ENCODE data around the gene SACM1L. TPM values are rescaled to one million over a fixed set of nuclear protein-coding genes. Genes with fewer than 3 reads are reported as not detected.

SACM1L gene
- total and polyA plus RNA-seq, 2 of the 4 experiments (the other 2 are of a cell fraction), result 19.0 to 40.9 TPM

DNA sequence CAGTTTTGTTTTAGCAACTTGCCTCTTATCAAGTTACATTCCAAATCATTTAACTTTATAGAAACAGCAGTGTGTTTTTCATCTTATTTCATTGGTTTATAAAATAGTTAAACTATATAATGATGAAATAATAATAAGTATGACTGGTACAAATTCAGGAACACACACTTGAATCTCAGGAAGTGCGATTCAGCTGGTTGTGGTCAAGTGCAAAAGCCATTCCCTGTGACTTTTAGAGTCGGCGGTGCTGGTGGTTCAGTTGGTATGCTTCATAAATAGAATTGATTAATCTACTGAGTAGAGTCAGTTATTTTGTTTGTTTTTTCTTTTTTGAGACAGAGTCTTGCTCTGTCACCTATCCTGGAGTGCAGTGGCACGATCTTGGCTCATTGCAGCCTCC, 22.7 kb downstream of the SACM1L start:
- in situ Hi-C loops (cut with MboI; ENCODE audit: low sequenced_read_pairs) (no loop called here), intact Hi-C loops (cut with micrococcal nuclease) (no loop called here), dilution Hi-C loops (cut with HindIII; ENCODE audit: low sequenced_read_pairs, unreplicated experiment) (no loop called here)
- no peak overlapping the region for H2BK5ac ChIP-seq (ENCODE audit: low read depth, low read length, poor library complexity, severe bottlenecking)
- H4K91ac ChIP-seq (ENCODE audit: insufficient read depth, low read depth, low read length), result no peak overlapping the region
- ATAC-seq (ENCODE audit: low read depth) (no peak), DNase-seq (peak; percentile 17)
- no TSS peak for BruUV-seq (replicated peaks)
- no peak overlapping the region for H2AK5ac ChIP-seq (ENCODE audit: low read depth, low read length)
- no peak overlapping the region for H2BK15ac ChIP-seq (ENCODE audit: low read depth, low read length)
- 60% methylated on average over 1 of the region's 4 CpGs; no CpG with 5 or more reads in 1 of the 2 experiments for WGBS, 2 experiments (ENCODE audit: extremely low coverage in 2 of 2, insufficient read length in 1 of 2)
- POLR2A ChIA-PET (ENCODE audit: unreplicated experiment), result no interaction called here
- no peak overlapping the region for H3K18ac ChIP-seq (ENCODE audit: low read depth, low read length)
- no peaks in the 10 kb centered on the region; the same call in 1 of the 2 replicates for H4K20me1 ChIP-seq (ENCODE audit: insufficient read depth, low read length)
- H3K9me3 ChIP-seq (ENCODE audit: control insufficient read depth, insufficient read depth, low read length), result no peaks in the 10 kb centered on the region
- peaks cover 9% of the 10 kb centered on the region for H3K4me1 ChIP-seq (ENCODE audit: control insufficient read depth, insufficient read depth, low read length)
- no peak overlapping the region for H3K4me3 ChIP-seq (ENCODE audit: insufficient read depth, low read depth, low read length)
- no peak overlapping the region for H3K9ac ChIP-seq (ENCODE audit: low read depth, low read length)
- no peak overlapping the region for H3K14ac ChIP-seq (replicated peaks; ENCODE audit: low read depth, low read length)
- H3K23ac ChIP-seq (ENCODE audit: low read depth, low read length), result no peak overlapping the region
- H4K5ac ChIP-seq (ENCODE audit: low read depth, low read length), result no peak overlapping the region
- H2AFZ ChIP-seq (replicated peaks; ENCODE audit: low read length, poor library complexity), result no peak overlapping the region
- CTCF ChIA-PET, result no interaction called here
- no peak overlapping the region for H3K56ac ChIP-seq (ENCODE audit: extremely low read depth, insufficient read depth, low read length)
- peaks cover 35% of the 10 kb centered on the region for H3K36me3 ChIP-seq (ENCODE audit: control insufficient read depth, insufficient read depth, low read length)
- H3K9me1 ChIP-seq (ENCODE audit: insufficient read depth, low read length), result peaks cover 11% of the 10 kb centered on the region
- TF ChIP-seq, protein P1, sequence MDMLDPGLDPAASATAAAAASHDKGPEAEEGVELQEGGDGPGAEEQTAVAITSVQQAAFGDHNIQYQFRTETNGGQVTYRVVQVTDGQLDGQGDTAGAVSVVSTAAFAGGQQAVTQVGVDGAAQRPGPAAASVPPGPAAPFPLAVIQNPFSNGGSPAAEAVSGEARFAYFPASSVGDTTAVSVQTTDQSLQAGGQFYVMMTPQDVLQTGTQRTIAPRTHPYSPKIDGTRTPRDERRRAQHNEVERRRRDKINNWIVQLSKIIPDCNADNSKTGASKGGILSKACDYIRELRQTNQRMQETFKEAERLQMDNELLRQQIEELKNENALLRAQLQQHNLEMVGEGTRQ (IDR thresholded peaks at IDR 0.05; ENCODE audit: low read depth, low read length), result no peak
- TF ChIP-seq CEBPB (IDR thresholded peaks at IDR 0.05; ENCODE audit: low read depth, low read length), result no peak
- no peak for TF ChIP-seq RAD21 (IDR thresholded peaks at IDR 0.05; ENCODE audit: low read length)
- no peak for TF ChIP-seq MAZ (IDR thresholded peaks at IDR 0.05; ENCODE audit: borderline replicate concordance, low read depth, low read length)
- TF ChIP-seq BHLHE40 (IDR thresholded peaks at IDR 0.05; ENCODE audit: low read depth, low read length), result no peak
- no peak overlapping the region for H2BK20ac ChIP-seq (ENCODE audit: low read depth, low read length)
- H3K4ac ChIP-seq (ENCODE audit: low read depth, low read length), result no peak overlapping the region
- no peak overlapping the region for H2AK9ac ChIP-seq (replicated peaks; ENCODE audit: low read depth, low read length, poor library complexity)
- no peaks in the 10 kb centered on the region for H3K27me3 ChIP-seq (ENCODE audit: control insufficient read depth, insufficient read depth, low read length)
- H3K79me1 ChIP-seq (ENCODE audit: low read depth in 1 of 2, low read length in 2 of 2), result peaks cover 12 to 33% of the 10 kb centered on the region in 2 experiments; a peak in 3 of 4 replicates
- H2BK120ac ChIP-seq (ENCODE audit: low read depth, low read length), result no peak overlapping the region
- no peak overlapping the region for H3K4me2 ChIP-seq (ENCODE audit: low read depth, low read length)
- no peak overlapping the region for H3K27ac ChIP-seq (ENCODE audit: insufficient read depth, low read length)
- H4K8ac ChIP-seq (ENCODE audit: low read depth in 2 of 2, low read length in 2 of 2), result no peak overlapping the region

Measured in IMR-90 (cell line).